GM23248 (cell line): ENCODE measurements around the gene NFIA. TPM values are rescaled to one million over a fixed set of nuclear protein-coding genes. Genes with fewer than 3 reads are reported as not detected.

ENCODE experiments used
- DNase-seq: peaks from one replicate; pipeline ENCODE4 v3.0.0-alpha.2; 2015
- H2AFZ ChIP-seq: fragments of 200-600 bp; sonication (generic); 2 replicates; pipeline ENCODE4 v1.6.1; 2016; ENCODE audit warnings: antibody characterized with exemption
- H3F3A ChIP-seq: fragments of 200-600 bp; sonication (generic); 2 replicates; pipeline ENCODE4 v1.6.1; 2016; ENCODE audit warnings: mild to moderate bottlenecking, antibody characterized with exemption, mixed run types; ENCODE audit not compliant: insufficient read depth
- H3K27ac ChIP-seq: fragments of 200-600 bp; sonication (generic); 2 replicates; pipeline ENCODE4 v1.5.1; 2016; ENCODE audit warnings: mild to moderate bottlenecking
- H3K27me3 ChIP-seq: fragments of 200-600 bp; sonication (generic); replicated peaks from 2 replicates; pipeline ENCODE4 v1.6.1; 2016; ENCODE audit warnings: mild to moderate bottlenecking; ENCODE audit not compliant: insufficient read depth
- H3K36me3 ChIP-seq: fragments of 200-600 bp; sonication (generic); 2 replicates; pipeline ENCODE4 v1.6.1; 2016; ENCODE audit warnings: low read depth, mild to moderate bottlenecking
- H3K4me1 ChIP-seq: fragments of 200-600 bp; sonication (generic); 2 replicates; pipeline ENCODE4 v1.6.1; 2016; ENCODE audit warnings: mild to moderate bottlenecking; ENCODE audit not compliant: insufficient read depth
- H3K4me2 ChIP-seq: fragments of 200-600 bp; sonication (generic); one replicate; pipeline ENCODE4 v1.6.1; 2016; ENCODE audit warnings: mild to moderate bottlenecking; ENCODE audit not compliant: unreplicated experiment
- H3K4me3 ChIP-seq: fragments of 200-600 bp; sonication (generic); 2 replicates; pipeline ENCODE4 v1.5.1; 2016; ENCODE audit warnings: mild to moderate bottlenecking
- H3K79me2 ChIP-seq: fragments of 200-600 bp; sonication (generic); 2 replicates; pipeline ENCODE4 v1.6.1; 2016; ENCODE audit warnings: mild to moderate bottlenecking; ENCODE audit not compliant: insufficient read depth
- H3K9ac ChIP-seq: fragments of 200-600 bp; sonication (generic); 2 replicates; pipeline ENCODE4 v1.6.1; 2016; ENCODE audit warnings: mild to moderate bottlenecking
- H3K9me2 ChIP-seq: fragments of 200-600 bp; sonication (generic); 2 replicates; pipeline ENCODE4 v1.6.1; 2016; ENCODE audit warnings: mixed run types, mild to moderate bottlenecking, moderate library complexity; ENCODE audit not compliant: insufficient read depth
- H3K9me3 ChIP-seq: fragments of 200-600 bp; sonication (generic); one replicate; pipeline ENCODE4 v1.6.1; 2017; ENCODE audit warnings: low read depth
- H4K20me1 ChIP-seq: fragments of 200-600 bp; sonication (generic); 2 replicates; pipeline ENCODE4 v1.6.0; 2016; ENCODE audit not compliant: insufficient read depth
- EZH2 ChIP-seq: fragments of 200-600 bp; sonication (generic); IDR thresholded peaks from 2 replicates; pipeline ENCODE4 v1.6.1; 2018; ENCODE audit warnings: antibody characterized with exemption, mild to moderate bottlenecking; ENCODE audit not compliant: insufficient read depth, poor library complexity, severe bottlenecking
- EZH2phosphoT487 ChIP-seq: fragments of 200-600 bp; sonication (generic); IDR thresholded peaks from 2 replicates; pipeline ENCODE4 v1.6.1; 2018; ENCODE audit warnings: antibody characterized with exemption, moderate library complexity, mild to moderate bottlenecking, low read depth; ENCODE audit not compliant: insufficient read depth
- WGBS, 2 experiments: methylation state at CpG; one replicate each; pipeline ENCODE4 v1.1.6; 2015 to 2017; ENCODE audit warnings: low lambda C conversion rate in 2 of 2, low coverage in 1 of 2; ENCODE audit errors: missing lambda C conversion rate in 2 of 2; 5-methylcytosine and 5-hydroxymethylcytosine counted together
- in situ Hi-C: fragments of 300-500 bp; cut with MboI; formaldehyde crosslinking; loops from 2 replicates; pipeline ENCODE4 v1.15.0; 2020
- polyA plus RNA-seq: library from polyadenylated mRNA; unstranded; fragments of >200 nt; fragmentation: Nextera tagmentation; extraction: Ambion mirVana; gene quantifications from 2 replicates; pipeline ENCODE4 v1.2.1, GENCODE V29; 2016
- total RNA-seq: library from RNA; depleted of rRNA; stranded (reverse); fragments of >200 nt; shearing (Covaris generic); gene quantifications from 2 replicates; pipeline ENCODE4 v1.2.3, GENCODE V29; 2014

NFIA gene
- total and polyA plus RNA-seq, 2 experiments from 2014 or later: 3.4 to 8.8 TPM

- peaks cover 46% of the 10 kb centered on the region for H3F3A ChIP-seq
- H3K4me1 ChIP-seq: peaks cover 31% of the 10 kb centered on the region
- H3K4me2 ChIP-seq: peak overlapping the region; percentile 96
- peak overlapping the region; percentile 56 for H3K27ac ChIP-seq
- peak overlapping the region; percentile 93 for H3K4me3 ChIP-seq
- no peaks in the 10 kb centered on the region for H4K20me1 ChIP-seq
- no peaks in the 10 kb centered on the region for H3K9me3 ChIP-seq
- no peak for TF ChIP-seq EZH2phosphoT487
- no peak for TF ChIP-seq EZH2
- H3K79me2 ChIP-seq: no peaks in the 10 kb centered on the region
- H3K9ac ChIP-seq: peak overlapping the region; percentile 82
- 1 to 2% methylated on average over 38 to 45 of the region's 49 CpGs for WGBS, 2 experiments
- no peaks in the 10 kb centered on the region for H3K36me3 ChIP-seq
- H3K27me3 ChIP-seq: no peaks in the 10 kb centered on the region
- H3K9me2 ChIP-seq: no peaks in the 10 kb centered on the region
- peak; percentile 85 for DNase-seq
- in situ Hi-C loops: no loop called here
- H2AFZ ChIP-seq: peak overlapping the region; percentile 96
Observed at GRCh38 chr1:61076728-61077675, 5.4 kb upstream of the NFIA start.

GRCh38 chr1:61077676-61078541 is 4.5 kb upstream of the NFIA start:
- in situ Hi-C loops: no loop called here
- H3K4me1 ChIP-seq: peaks cover 31% of the 10 kb centered on the region
- H3K4me2 ChIP-seq: peak overlapping the region; percentile 96
- H3K9me2 ChIP-seq: no peaks in the 10 kb centered on the region
- peak overlapping the region; percentile 82 for H3K9ac ChIP-seq
- H3F3A ChIP-seq: peaks cover 46% of the 10 kb centered on the region
- no peaks in the 10 kb centered on the region for H3K79me2 ChIP-seq
- H3K36me3 ChIP-seq: no peaks in the 10 kb centered on the region
- WGBS, 2 experiments: 1 to 4% methylated on average over 18 to 19 of the region's 19 CpGs
- TF ChIP-seq EZH2 (no peak), EZH2phosphoT487 (no peak)
- H2AFZ ChIP-seq: peak overlapping the region; percentile 96
- H4K20me1 ChIP-seq: no peaks in the 10 kb centered on the region
- no peaks in the 10 kb centered on the region for H3K9me3 ChIP-seq
- H3K27me3 ChIP-seq: no peaks in the 10 kb centered on the region
- DNase-seq: peak; percentile 99
- peak overlapping the region; percentile 93 for H3K4me3 ChIP-seq
- peak overlapping the region; percentile 56 for H3K27ac ChIP-seq

GRCh38 chr1:61078618-61079295 is 3.6 kb upstream of the NFIA start:
- in situ Hi-C loops: no loop called here
- peak; percentile 54 for DNase-seq
- Histone ChIP-seq H3K36me3 (no peaks in the 10 kb centered on the region), H3K9ac (peak overlapping the region; percentile 82), H3K27me3 (no peaks in the 10 kb centered on the region), H3K27ac (peak overlapping the region; percentile 56), H3K79me2 (no peaks in the 10 kb centered on the region), H3K4me2 (peak overlapping the region; percentile 96), H2AFZ (peak overlapping the region; percentile 96), H3K4me1 (peaks cover 31% of the 10 kb centered on the region), H3K9me3 (no peaks in the 10 kb centered on the region), H4K20me1 (no peaks in the 10 kb centered on the region), H3K4me3 (peak overlapping the region; percentile 93), H3K9me2 (no peaks in the 10 kb centered on the region), H3F3A (peaks cover 46% of the 10 kb centered on the region)
- 8 to 9% methylated on average over 7 of the region's 7 CpGs for WGBS, 2 experiments
- TF ChIP-seq EZH2phosphoT487: no peak
- TF ChIP-seq EZH2: no peak
